ENCODE results near the gene TAF8.

TAF8 gene

DNA sequence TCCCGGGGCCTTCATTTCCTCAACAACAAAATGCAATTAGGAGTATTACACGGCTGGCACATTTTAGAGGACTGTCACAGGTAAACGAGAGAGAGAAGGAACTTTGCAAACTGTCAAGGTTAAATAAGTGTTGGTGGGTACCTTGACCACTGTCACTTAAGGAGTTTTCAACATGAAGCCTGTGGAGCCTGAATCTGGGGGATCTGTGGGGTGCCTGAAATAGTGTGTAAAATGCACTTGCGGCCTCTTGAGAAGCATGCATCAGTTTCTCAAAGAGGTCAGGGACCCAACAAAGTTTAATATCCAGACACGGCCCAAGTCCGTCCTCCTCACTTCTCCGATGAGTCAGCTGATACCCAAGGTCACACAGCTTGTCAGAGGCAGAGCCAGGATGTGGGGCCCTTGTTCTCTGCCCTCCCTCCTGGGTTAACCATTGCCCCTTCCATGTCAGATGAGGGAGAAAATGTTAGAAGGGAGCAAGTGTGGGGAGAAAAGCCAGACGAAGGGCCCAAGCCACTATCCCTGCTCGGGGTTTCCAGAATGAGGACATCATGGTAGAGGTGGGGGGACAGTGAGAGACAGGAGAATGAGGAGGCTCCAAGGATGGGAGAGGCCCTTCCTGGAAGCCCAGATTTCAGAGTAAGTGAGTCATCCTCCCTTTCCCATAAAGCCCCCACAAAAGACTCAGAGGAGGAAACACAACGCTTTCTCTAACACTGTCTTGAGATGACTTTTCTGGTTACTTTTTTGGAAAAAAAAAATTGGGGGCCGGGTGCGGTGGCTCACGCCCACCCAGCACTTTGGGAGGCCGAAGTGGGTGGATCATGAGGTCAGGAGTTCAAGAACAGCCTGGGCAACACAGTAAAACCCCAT, 49.9 kb downstream of the TAF8 start:
- FAIRE-seq, result no peak

DNA sequence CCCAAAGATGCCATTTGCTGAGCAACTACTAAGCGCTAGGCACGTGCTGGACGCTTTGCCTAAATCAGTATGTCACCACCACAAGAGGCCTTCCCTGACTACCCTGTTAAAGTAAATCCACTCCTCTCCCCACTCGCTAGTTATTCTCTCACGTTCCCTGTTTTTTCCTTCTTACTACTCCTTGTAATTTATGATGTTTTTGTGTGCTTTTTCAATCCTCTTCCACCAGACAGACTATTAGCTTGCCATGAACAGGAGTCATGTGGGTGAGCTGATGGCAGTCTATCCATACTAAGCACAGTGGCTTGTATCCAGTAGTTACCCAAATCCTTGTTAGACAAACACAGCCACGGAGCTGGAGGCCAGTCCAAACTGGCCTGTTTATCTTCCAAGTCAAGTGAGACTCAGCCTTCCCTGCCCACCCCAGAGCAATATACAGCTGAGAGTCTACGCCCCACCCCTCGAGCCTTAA, 50.9 kb downstream of the TAF8 start:
- FAIRE-seq, result no peak

DNA sequence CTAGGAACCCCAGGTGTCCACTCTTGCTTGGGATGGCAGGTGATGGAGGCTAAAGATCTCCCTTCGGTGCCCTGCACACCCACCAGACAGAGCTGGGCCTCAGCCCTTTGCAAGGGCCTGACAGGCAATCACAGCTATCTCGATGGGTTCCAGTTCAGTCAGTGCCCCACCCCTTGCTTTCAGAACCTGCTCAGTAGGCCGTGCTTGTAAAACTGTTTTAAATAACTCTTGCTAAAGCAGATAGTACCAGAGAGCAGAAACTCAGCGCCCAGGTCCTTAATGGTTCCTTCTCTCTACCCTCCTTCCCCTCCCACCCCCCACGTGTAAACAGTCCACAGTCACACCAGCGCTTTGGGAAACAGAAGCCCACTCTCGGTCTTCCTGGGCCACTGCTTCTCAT, 52.9 kb downstream of the TAF8 start:
- no peak for FAIRE-seq

DNA sequence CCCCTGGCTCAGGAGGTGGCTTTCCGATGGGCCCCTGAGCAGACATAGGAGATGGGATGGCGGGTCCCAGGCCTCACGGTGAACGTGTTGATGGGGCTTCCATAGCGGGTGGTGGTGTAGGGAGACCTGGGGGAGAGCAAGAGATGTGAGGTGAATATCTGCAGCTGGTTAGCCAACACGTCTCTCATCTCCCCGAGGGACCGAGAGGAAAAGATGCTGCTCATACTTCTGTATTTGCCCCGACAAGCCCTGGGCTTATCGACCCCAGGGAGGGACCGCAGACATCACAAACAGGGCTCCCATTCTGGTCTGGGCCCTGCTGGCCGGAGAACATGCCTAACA, 53.4 kb downstream of the TAF8 start:
- FAIRE-seq, result no peak

DNA sequence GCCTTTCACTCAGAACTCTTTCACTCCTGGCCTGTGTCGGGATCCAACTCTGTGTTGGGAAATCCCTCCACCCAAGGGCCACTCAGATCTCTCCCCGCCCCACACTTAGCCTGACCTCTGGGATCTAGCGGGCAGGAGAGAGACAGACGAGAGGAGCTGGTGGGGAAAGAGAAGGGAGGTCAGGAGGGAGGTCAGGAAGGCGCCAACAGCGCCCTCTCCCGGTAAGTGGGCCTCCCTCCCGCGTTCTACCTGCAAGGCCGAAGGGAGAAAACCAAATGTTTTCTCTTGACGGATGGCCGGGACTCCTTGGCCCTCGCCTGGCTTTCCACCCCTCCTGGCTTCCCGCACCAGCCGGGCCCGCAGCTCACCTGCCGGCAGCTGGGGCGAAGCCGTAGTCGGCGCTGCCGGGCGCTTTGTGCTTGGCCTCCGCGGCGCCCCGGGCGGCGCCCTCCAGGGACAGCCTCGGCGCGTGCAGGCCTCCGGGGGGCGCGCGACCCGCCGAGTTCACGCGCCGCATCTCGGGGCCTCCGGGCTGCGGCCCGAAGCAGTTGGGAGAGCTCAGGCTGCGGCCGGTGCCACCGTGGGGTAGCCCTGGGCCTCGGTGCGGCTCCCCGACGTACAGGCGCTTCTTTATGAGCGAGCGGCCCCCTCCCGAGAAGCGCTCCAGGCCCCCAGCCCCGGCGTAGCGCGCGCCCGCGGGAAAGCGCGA, 53.9 kb downstream of the TAF8 start:
- no peak for FAIRE-seq

DNA sequence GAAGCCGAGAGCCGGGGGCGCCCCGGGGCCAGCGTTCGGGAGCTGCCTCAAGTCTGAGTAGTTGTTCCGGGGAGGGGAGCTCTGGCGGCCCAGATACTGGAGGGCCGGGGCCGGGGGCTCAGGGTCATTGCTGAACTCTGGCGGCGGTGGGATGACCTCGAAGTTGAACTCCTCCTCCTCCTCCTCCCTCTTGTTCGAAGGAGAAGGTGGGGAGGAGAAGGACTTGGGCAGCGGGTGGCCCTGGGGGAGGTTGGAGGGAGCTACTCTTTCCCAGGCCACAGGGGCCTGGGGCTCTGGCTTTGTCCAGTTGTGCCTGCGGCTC, 54.4 kb downstream of the TAF8 start:
- no peak for FAIRE-seq

DNA sequence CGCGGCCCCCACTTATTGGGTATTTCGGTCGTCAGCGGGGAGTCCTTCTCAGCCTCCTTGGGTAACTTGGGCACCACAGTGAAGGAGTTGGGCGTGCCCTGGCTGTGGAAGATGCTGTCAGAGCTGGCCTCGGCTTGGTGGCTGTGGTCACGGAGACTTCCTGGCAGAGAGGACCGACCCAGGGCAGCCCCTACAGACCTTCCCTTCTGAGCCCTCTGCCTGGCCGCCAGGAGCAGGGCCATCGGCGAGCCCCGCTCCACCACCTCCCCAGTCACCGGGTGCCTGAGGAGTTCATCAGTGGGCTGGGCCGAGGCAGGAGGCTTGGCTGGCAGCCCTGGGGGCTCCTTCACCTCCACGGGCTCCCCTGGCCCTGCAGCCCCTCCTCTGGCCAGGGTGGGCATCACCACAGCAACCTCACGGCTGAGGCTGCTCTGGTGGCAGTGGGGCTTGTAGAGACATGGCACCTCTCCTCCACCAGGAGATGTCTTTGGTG, 54.9 kb downstream of the TAF8 start:
- no peak for FAIRE-seq

DNA sequence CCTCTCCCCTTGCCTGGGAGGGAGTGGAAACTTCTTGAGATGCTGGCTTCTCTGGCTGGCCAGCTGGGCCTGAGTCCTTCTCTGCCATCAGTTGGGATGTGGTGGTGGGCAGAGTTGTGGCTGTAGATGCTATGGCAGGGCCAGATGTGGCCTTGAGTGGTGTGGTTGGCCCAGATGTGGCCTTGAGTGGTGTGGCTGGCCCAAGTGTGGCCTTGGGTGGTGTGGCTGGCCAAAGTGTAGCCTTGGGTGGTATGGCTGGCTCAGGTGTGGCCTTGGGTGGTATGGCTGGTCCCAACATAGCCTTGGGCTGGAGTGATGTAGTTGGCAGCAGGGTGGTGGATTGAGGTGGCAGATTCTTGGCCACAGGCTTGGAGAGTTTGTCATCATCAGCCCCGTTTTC, 55.4 kb downstream of the TAF8 start:
- no peak for FAIRE-seq

DNA sequence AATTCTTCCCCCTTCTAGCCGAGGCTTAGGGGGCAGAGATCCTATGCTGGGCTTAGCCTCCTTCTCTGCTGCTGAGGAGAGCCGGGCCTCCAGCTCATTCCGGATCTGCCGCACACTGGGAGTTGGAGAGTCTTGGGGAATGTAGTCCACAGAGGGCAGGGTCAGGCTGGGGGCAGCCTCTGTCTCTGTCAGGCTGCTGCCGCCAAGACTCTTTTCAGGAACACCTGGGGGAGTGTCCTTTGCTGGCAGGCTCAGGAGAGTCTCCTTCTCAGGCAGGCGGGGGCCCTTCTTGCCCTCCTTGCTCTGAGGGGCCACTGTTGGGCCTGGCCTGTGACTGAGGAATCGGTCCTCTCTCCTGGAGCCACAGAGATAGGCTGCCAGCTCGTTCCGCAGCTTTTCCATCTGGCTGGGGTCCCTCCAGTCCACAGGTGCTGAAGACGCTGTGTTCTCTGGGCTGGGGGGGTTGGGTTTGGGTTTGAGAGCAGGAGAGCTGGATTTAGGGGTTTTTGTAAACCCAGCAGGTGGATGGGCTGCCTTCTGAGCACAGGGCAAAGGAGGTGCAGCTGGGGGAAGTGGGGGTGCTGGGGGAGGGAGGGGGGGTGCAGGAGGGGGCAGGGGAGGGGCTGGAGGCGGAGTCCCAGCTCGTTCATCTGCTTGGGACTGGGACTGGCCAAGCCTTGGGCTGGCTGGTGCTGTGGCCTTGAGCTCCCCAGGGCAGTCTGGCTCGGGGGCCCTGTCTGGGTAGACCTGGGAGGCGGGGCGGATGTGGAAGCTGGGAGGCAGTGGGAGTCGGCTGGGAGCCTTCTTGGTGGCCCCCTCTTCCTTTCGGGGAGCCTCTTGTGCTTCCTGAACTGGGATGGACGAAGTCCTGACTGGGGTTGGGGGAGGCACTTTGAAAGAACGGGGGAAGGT, 56.0 kb downstream of the TAF8 start:
- no peak for FAIRE-seq

DNA sequence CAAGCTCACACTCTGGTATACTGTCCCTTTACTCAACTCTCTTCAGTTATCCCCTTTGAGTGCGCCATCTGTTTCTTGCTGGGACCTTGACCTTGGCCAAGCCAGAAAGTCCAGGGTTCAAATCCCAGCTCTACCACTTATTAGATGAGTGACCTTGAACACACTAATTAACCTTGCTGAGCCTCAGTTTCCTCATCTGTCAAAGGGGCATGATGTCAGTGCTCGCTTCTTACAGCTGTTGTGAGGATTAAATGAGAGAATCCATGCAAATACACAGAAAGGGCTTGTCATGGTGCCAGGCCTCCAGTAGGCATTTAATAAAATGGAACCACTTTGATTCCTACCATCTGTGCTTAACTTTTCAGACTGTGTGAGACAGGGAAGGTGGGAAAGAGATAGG, 57.7 kb downstream of the TAF8 start:
- FAIRE-seq, result no peak

DNA sequence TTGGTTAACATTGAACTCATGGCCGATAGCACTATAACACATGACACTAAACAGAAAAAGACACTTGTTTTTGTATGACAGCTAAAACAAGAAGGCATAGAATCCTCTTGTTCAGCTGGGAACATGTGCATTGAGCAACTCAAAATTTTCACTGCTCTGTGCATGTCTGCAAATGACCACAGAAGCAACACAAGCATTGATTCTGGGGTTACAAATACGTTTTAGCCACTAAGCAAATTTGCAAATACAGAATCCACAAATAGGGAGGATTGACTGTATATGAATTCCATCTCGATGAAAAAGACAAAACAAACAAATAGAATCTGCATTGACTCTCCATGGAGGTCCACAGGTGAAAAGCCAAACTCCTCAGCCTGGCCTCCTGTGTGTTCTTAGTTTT, 60.4 kb downstream of the TAF8 start:
- no peak for FAIRE-seq

DNA sequence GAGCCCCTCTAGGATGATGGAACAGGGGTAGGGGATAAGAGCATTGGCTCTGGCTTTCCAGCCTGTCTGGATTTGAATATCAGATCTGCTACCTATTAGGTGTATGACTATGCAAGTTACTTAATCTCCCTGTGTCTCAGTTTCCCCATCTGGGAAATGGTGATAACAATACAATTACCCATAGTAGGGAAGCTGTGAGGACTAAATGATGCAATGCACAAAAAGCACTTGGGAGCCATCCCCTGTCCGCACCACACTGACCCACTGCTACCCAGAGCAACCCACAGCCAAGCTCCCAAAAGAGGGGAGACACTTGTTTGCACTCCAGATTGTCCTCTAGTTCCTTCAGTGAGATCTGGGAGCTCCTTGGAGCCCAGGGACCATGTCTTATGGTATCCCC, 62.0 kb downstream of the TAF8 start:
- FAIRE-seq, result no peak

DNA sequence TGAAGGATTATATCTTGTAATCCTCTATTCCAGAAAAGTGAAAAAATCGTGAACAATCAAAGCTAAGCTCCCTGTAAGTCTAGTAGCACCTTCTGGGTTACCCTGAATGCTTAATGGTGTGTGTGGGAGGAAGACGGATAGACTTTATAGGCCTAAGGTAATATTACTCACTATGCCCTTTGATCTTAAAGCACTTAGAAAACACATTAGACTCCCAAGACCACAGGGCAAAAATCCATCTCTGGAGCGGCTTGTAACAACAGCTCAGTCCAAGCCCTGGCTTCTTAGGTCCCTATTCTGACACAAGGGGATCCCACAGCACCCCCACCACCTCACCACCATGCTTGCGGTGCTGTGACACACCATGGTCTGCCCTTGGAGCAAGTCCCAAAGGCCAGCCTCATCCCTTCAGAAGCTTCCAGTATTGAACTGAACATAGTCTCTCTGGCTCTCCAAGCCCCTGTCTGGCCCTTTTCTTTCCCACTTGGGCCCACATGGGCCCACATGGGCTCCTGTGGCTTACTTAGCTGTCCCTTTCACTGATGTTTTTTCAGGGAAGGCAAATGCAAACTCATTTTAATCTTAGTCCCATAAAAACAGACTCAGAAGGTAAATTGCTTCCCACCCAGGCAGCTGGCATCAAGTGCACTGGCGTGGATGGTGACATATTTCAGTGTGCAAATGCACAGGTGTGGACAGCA, 63.8 kb downstream of the TAF8 start:
- FAIRE-seq, result no peak

DNA sequence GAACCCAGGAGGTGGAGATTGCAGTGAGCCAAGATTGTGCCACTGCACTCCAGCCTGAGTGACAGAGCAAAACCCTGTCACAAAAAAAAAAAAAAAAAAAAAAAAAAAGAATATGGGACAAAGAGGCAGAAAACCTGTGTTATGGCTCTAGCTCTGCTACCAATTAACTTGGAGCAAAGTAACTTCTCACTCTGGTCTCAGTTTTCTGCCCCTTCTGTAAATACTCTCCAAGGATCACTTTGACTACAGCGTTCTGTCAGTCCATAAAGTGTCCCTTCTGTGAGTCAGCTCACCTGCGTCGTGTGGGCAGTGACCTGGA, 67.5 kb downstream of the TAF8 start:
- no peak for FAIRE-seq

DNA sequence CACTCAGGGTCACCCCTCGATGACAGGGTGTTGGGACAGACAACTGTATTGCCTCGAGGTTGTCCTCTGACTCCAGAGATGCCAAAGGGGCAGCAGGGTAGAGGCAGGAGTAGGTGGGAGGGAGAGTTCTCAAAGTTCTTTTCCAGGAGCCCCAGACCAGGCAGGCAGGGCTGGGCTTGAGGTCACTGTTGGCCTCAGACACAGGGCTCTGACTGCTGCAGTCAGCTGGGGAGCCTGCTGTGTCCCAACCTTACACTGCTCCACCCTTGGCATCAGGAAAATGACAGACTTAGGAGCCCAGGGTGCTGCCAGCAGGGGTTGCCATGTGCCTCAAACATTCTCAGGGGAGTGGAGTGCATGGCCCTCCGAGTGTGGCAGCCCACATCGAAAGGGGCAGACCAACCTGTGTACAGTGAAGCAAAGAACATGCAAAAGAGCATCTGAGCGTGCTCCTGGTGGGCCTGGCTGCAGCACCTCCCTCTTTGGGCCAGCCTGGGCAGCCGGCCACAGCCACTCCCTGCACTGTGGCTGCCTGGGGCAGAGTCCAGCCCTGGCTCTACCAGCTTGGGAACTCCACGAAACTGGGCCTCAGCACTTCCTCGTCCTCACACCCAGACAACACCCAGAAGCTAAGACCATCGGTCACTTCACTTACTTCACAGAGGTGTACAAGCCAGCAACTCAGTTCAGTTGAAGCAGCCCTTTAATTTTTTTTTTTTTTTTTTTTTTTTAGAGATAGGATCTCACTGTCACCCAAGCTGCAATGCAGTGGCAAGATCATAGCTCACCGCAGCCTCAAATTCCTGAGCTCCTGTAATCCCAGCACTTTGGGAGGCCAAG, 68.1 kb downstream of the TAF8 start:
- no peak for FAIRE-seq

DNA sequence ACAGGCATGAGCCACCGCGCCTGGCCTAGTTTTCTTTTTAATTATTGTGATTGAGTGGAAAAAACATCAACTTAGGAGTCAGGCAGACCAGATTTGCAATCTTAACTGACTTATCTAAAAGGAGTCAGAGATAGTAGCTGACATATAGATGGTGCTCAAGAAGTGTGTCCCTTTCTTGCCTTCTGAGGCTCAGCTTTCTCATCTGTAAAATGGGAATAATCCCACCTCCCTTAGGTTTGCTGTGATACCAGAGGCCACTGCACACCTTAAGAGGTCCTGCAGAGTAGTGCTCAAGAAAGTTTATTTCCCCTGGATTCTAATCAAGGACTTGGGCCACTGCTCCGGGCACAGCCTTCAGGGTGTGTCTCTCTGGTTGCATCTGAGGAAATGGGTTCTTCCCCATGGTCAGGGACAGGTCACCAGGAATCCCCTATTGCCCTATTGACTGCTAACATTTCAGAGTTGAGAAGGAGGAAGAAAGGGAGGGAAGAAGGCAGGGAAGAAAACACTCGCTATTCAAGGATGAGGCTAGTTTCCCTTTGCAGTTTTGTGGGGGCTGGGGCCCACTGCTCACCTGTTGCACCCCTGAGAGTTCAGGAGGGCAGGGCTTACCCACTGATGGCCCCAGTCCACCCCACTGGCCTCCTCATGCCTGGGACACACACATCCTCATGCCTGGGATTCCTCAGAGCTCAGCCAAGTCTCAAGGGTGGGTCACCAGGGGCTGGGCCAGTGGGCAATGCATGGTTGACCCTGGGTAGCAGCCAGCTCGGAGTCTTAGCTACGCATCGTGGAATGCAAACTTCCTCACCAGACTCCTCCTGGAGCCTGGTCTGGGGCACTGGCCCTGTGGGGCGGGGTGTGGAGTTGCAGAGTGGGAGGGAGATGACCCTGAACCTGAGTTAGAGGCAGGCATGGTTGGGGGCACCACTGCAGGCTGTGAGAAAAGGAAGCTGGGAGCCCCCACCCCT, 70.9 kb downstream of the TAF8 start:
- no peak for FAIRE-seq

DNA sequence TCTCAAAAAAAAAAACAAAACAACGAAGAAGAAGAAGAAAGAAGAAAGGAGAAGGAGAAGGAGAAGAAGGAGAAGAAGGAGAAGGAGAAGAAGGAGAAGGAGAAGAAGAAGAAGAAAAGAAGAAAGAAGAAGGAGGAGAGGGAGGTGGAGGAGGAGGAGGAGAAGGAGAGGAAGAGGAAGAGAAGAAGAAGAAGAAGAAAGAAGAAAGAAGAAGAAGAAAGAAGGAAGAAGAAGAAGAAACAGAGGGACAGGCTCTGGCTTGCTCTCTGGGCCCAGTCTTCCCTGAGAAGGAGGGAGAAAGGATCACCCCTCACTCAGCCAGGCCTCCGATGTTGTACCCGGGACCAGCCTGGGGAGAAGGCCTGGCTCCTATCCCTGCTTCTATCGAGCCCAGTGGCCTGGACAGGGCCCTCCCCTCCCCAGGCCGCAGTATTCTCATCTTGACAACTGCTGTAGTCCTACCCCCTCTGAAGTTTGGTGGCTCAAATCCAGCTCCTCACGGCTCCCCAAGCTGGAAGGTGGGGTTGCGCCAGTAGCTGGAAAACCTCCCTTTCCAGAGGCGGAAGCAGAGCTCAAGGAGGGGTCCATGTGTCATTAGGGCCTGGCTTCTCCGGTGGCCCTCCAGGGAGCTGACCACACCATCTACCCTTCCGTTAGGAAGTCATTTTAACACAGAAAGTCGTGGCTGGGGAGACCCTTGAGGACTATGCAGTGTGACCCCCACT, 73.2 kb downstream of the TAF8 start:
- FAIRE-seq, result no peak

DNA sequence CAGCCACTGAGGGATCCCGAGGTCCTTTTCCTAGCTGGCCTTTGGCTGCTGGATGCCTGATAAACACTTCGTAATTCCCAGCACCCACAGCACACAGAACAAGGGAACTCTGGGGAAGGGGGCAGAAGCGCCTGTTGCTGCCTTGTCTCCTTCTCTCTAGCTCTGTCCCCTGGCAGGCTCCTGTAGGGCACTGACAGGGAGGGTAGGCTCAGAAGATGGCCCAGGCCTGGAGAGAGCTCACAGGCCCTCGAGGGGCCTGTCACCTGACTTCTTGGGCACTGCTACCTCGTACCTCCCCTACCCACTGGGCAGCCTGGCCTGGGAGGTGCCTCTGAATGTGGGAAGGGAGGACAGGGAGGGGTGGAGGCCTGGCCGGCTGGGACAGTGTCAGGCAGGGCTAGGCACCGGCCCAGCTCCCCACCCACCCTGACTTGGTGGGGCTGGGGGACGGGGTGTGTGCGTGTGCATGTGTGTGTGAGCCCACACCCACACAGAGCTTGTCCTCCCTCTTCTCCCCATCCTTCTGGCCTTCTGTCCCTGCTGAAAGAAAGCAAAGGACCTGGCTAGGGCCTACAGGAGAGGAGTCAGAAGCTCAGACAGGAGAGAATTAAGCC, 74.0 kb downstream of the TAF8 start:
- no peak for FAIRE-seq

DNA sequence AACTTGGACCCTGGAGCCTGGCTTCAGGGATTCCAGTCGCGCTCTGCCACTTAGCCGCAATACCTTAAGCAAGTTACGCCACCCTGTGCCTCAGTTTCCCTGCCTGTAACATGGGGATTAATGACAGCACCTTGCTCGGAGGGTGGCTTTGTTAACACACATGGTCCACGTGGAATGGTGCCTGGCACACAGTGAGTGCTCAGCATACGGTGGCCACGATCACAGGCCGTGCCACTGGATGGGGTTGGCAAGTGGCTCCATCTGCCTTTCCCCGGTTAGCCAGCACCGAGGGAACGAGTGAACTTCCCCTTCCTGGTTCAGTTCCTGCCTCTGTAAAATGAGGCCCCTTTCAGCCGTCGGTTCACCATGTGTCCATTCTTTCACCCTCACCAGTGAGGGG, 74.9 kb downstream of the TAF8 start:
- no peak for FAIRE-seq
